SK-N-SH treated with all-trans-retinoic acid at 6 μM for 48 hours (cell line): ENCODE measurements around the gene SLC25A29.

Experiments
- ATAC-seq: fragments of 200-7000 bp; cut with Tn5 transposase; 3 replicates; pipeline ENCODE4 v1.9.1; 2020; ENCODE audit warnings: mild to moderate bottlenecking, moderate library complexity
- ARNTL ChIP-seq: fragments of 450-650 bp; formaldehyde crosslinking; IDR thresholded peaks from 2 replicates; pipeline ENCODE4 v1.5.0; 2020; ENCODE audit warnings: low read depth, mild to moderate bottlenecking, moderate library complexity, borderline replicate concordance
- BACH2 ChIP-seq: fragments of 250-450 bp; sonication (Bioruptor Pico); IDR thresholded peaks from 2 replicates; pipeline ENCODE4 v1.9.0; 2021; ENCODE audit warnings: mild to moderate bottlenecking, borderline replicate concordance
- CREB5 ChIP-seq: fragments of 250-450 bp; sonication (Bioruptor Pico); IDR thresholded peaks from 2 replicates; pipeline ENCODE4 v1.5.1; 2020; ENCODE audit warnings: low read depth, mild to moderate bottlenecking, moderate library complexity
- CSDC2 ChIP-seq: fragments of 250-450 bp; sonication (Bioruptor Pico); IDR thresholded peaks from 2 replicates; pipeline ENCODE4 v1.5.0; 2020; ENCODE audit warnings: mild to moderate bottlenecking, moderate library complexity
- ESRRG ChIP-seq: fragments of 250-450 bp; sonication (Bioruptor Pico); IDR thresholded peaks from 2 replicates; pipeline ENCODE4 v1.6.1; 2021; ENCODE audit warnings: mild to moderate bottlenecking
- GLIS3 ChIP-seq: fragments of 250-450 bp; sonication (Bioruptor Pico); IDR thresholded peaks from 2 replicates; pipeline ENCODE4 v1.5.0; 2020; ENCODE audit warnings: mild to moderate bottlenecking, moderate library complexity
- ISL1 ChIP-seq: fragments of 250-450 bp; sonication (Bioruptor Pico); IDR thresholded peaks from 2 replicates; pipeline ENCODE4 v2.1.2; 2022; ENCODE audit warnings: mild to moderate bottlenecking, moderate library complexity
- OSR1 ChIP-seq: fragments of 250-450 bp; sonication (Bioruptor Pico); IDR thresholded peaks from 2 replicates; pipeline ENCODE4 v1.8.0; 2022; ENCODE audit warnings: moderate library complexity, mild to moderate bottlenecking, inconsistent platforms
- PPARA ChIP-seq: fragments of 250-450 bp; sonication (Bioruptor Pico); IDR thresholded peaks from 2 replicates; pipeline ENCODE4 v1.5.0; 2020; ENCODE audit warnings: mild to moderate bottlenecking, borderline replicate concordance
- RARB ChIP-seq: fragments of 250-450 bp; sonication (Bioruptor Pico); IDR thresholded peaks from 2 replicates; pipeline ENCODE4 v1.8.0; 2021; ENCODE audit warnings: mild to moderate bottlenecking, moderate library complexity
- SNAI2 ChIP-seq: fragments of 250-450 bp; sonication (Bioruptor Pico); IDR thresholded peaks from 2 replicates; pipeline ENCODE4 v1.5.0; 2020; ENCODE audit warnings: mild to moderate bottlenecking, moderate library complexity
- TCF4 ChIP-seq: fragments of 250-450 bp; sonication (Bioruptor Pico); IDR thresholded peaks from 2 replicates; pipeline ENCODE4 v1.8.0; 2021; ENCODE audit warnings: mild to moderate bottlenecking, moderate library complexity, borderline replicate concordance
- TOX ChIP-seq: fragments of 250-450 bp; sonication (Bioruptor Pico); IDR thresholded peaks from 2 replicates; pipeline ENCODE4 v1.8.0; 2021; ENCODE audit warnings: mild to moderate bottlenecking, moderate library complexity, borderline replicate concordance
- ZFP3 ChIP-seq: fragments of 250-450 bp; sonication (Bioruptor Pico); IDR thresholded peaks from 2 replicates; pipeline ENCODE4 v1.5.0; 2020; ENCODE audit warnings: mild to moderate bottlenecking, moderate library complexity
- ZFP30 ChIP-seq: fragments of 450-650 bp; formaldehyde crosslinking; IDR thresholded peaks from 2 replicates; pipeline ENCODE4 v1.5.0; 2022; ENCODE audit warnings: mild to moderate bottlenecking, moderate library complexity
- ZNF565 ChIP-seq: fragments of 450-650 bp; formaldehyde crosslinking; conservative IDR thresholded peaks from 2 replicates; pipeline ENCODE4 v1.5.0; 2020; ENCODE audit warnings: low read depth, mild to moderate bottlenecking, moderate library complexity
- ZNF70 ChIP-seq: fragments of 450-650 bp; formaldehyde crosslinking; IDR thresholded peaks from 2 replicates; pipeline ENCODE4 v1.5.0; 2020; ENCODE audit warnings: mild to moderate bottlenecking, moderate library complexity
- ZNF8 ChIP-seq: fragments of 450-650 bp; formaldehyde crosslinking; IDR thresholded peaks from 2 replicates; pipeline ENCODE4 v1.5.0; 2020; ENCODE audit warnings: mild to moderate bottlenecking, moderate library complexity
- TF ChIP-seq, protein P1 (sequence below): fragments of 250-450 bp; sonication (Bioruptor Pico); IDR thresholded peaks from 2 replicates; pipeline ENCODE4 v1.8.0; 2020; ENCODE audit warnings: mild to moderate bottlenecking, moderate library complexity, borderline replicate concordance
- TF ChIP-seq, protein P2 (sequence below): fragments of 250-450 bp; sonication (Bioruptor Pico); IDR thresholded peaks from 2 replicates; pipeline ENCODE4 v1.5.1; 2021; ENCODE audit warnings: mild to moderate bottlenecking, moderate library complexity
- TF ChIP-seq, protein P3 (sequence below): fragments of 250-450 bp; sonication (Bioruptor Pico); IDR thresholded peaks from 2 replicates; pipeline ENCODE4 v1.5.0; 2020; ENCODE audit warnings: mild to moderate bottlenecking, moderate library complexity

SLC25A29 gene

DNA sequence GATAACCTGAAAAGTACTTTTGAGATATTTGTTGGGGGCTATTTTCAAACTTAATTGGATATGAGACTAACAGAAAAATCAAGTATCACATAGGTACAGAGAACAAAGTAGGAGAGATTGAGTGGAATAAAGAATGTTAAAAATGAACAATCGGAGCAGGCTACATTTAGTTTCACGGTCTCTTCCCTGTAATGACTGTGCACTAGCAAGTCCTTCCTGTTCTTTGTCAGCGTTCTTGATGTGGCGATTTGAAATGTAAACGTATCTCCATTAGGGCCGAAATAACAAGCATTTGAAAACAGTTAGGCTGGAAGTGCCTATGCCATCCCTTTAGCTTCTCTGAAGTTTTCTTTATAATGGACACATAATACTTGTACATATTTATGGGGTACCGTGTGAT lies 31.0 kb downstream of the SLC25A29 start:
- TF ChIP-seq, protein P1, sequence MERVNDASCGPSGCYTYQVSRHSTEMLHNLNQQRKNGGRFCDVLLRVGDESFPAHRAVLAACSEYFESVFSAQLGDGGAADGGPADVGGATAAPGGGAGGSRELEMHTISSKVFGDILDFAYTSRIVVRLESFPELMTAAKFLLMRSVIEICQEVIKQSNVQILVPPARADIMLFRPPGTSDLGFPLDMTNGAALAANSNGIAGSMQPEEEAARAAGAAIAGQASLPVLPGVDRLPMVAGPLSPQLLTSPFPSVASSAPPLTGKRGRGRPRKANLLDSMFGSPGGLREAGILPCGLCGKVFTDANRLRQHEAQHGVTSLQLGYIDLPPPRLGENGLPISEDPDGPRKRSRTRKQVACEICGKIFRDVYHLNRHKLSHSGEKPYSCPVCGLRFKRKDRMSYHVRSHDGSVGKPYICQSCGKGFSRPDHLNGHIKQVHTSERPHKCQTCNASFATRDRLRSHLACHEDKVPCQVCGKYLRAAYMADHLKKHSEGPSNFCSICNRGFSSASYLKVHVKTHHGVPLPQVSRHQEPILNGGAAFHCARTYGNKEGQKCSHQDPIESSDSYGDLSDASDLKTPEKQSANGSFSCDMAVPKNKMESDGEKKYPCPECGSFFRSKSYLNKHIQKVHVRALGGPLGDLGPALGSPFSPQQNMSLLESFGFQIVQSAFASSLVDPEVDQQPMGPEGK (CRISPR knock-in tag) = no peak
- TF ChIP-seq PPARA (CRISPR knock-in tag) = no peak
- no peak for TF ChIP-seq ESRRG (CRISPR knock-in tag)
- TF ChIP-seq, protein P2, sequence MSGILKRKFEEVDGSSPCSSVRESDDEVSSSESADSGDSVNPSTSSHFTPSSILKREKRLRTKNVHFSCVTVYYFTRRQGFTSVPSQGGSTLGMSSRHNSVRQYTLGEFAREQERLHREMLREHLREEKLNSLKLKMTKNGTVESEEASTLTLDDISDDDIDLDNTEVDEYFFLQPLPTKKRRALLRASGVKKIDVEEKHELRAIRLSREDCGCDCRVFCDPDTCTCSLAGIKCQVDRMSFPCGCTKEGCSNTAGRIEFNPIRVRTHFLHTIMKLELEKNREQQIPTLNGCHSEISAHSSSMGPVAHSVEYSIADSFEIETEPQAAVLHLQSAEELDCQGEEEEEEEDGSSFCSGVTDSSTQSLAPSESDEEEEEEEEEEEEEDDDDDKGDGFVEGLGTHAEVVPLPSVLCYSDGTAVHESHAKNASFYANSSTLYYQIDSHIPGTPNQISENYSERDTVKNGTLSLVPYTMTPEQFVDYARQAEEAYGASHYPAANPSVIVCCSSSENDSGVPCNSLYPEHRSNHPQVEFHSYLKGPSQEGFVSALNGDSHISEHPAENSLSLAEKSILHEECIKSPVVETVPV (CRISPR knock-in tag) = no peak
- TF ChIP-seq ZFP30 (CRISPR knock-in tag) = no peak
- TF ChIP-seq, all 23 proteins: peak for 0
- no peak for ATAC-seq

- ATAC-seq = no peak
- no peak for TF ChIP-seq GLIS3 (CRISPR knock-in tag)
- TF ChIP-seq ZNF565 (CRISPR knock-in tag) = no peak
- TF ChIP-seq ZNF70 = no peak
- TF ChIP-seq TOX (CRISPR knock-in tag) = no peak
- no peak for TF ChIP-seq SNAI2
- TF ChIP-seq ISL1 = no peak
- TF ChIP-seq, all 23 proteins: peak for 0
These were observed 32.0 kb downstream of the SLC25A29 start for GRCh38 chr14:100274250-100274649.

GRCh38 chr14:100271247-100271939 lies 34.9 kb downstream of the SLC25A29 start:
- ATAC-seq = no peak; the same call in 2 of the 3 replicates
- TF ChIP-seq ZNF70 (no peak), OSR1 (no peak), RARB (CRISPR knock-in tag) (no peak), ESRRG (CRISPR knock-in tag) (no peak), CREB5 (no peak), SNAI2 (no peak), BACH2 (CRISPR knock-in tag) (no peak), TOX (CRISPR knock-in tag) (no peak), ZFP3 (CRISPR knock-in tag) (no peak), TCF4 (CRISPR knock-in tag) (no peak), PPARA (CRISPR knock-in tag) (no peak), ARNTL (no peak), ZNF8 (CRISPR knock-in tag) (no peak), ISL1 (no peak), GLIS3 (CRISPR knock-in tag) (no peak), CSDC2 (CRISPR knock-in tag) (no peak)
- TF ChIP-seq, protein P3, sequence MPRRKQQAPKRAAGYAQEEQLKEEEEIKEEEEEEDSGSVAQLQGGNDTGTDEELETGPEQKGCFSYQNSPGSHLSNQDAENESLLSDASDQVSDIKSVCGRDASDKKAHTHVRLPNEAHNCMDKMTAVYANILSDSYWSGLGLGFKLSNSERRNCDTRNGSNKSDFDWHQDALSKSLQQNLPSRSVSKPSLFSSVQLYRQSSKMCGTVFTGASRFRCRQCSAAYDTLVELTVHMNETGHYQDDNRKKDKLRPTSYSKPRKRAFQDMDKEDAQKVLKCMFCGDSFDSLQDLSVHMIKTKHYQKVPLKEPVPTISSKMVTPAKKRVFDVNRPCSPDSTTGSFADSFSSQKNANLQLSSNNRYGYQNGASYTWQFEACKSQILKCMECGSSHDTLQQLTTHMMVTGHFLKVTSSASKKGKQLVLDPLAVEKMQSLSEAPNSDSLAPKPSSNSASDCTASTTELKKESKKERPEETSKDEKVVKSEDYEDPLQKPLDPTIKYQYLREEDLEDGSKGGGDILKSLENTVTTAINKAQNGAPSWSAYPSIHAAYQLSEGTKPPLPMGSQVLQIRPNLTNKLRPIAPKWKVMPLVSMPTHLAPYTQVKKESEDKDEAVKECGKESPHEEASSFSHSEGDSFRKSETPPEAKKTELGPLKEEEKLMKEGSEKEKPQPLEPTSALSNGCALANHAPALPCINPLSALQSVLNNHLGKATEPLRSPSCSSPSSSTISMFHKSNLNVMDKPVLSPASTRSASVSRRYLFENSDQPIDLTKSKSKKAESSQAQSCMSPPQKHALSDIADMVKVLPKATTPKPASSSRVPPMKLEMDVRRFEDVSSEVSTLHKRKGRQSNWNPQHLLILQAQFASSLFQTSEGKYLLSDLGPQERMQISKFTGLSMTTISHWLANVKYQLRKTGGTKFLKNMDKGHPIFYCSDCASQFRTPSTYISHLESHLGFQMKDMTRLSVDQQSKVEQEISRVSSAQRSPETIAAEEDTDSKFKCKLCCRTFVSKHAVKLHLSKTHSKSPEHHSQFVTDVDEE (CRISPR knock-in tag) = no peak
- TF ChIP-seq, protein P1 (CRISPR knock-in tag) = no peak
- TF ChIP-seq, protein P2 (CRISPR knock-in tag) = no peak
